GM12878 (cell line): ENCODE results near the gene ZBTB22. TPM values are rescaled to one million over a fixed set of nuclear protein-coding genes. Genes with fewer than 3 reads are reported as not detected.
"Not testable (repeated sequence)": the region's sequence is repeated elsewhere in the genome, so short reads cannot be mapped to it uniquely, and the experiment has no call there.

Experiments used
- ATAC-seq: fragments of 200-7000 bp; cut with Tn5 transposase; 3 replicates; pipeline ENCODE4 v1.9.1; 2020; ENCODE audit warnings: mild to moderate bottlenecking, moderate library complexity
- BruUV-seq: library from RNA; stranded (reverse); fragments of 400-500 nt; replicated peaks from 2 replicates; lab custom pipeline; 2021; lab: Mats Ljungman, UMichigan
- CTCF ChIA-PET: fragments of 300-600 bp; sonication (Branson Sonifier 250); formaldehyde crosslinking; extraction: SDS; loops from one replicate; lab custom pipeline; 2021; ENCODE audit warnings: inconsistent platforms; lab: Yijun Ruan, JAX
- POLR2A ChIA-PET: fragments of 350-600 bp; formaldehyde crosslinking; extraction: SDS; loops from one replicate; lab custom pipeline; 2021; ENCODE audit warnings: inconsistent platforms; lab: Charles Lee
- RAD21 ChIA-PET: fragments of 300-600 bp; sonication (Branson Sonifier 250); formaldehyde crosslinking; loops from one replicate; lab custom pipeline; 2023; ENCODE audit warnings: antibody characterized with exemption; ENCODE audit not compliant: unreplicated experiment; lab: Charles Lee
- SMC1A ChIA-PET: fragments of 300-600 bp; sonication (Branson Sonifier 250); formaldehyde crosslinking; loops from one replicate; lab custom pipeline; 2023; ENCODE audit not compliant: unreplicated experiment, uncharacterized antibody; lab: Charles Lee
- DNase-seq: peaks from one replicate; pipeline ENCODE4 v3.0.0-alpha.2; 2011; ENCODE audit warnings: low read depth, low spot score
- FAIRE-seq: peaks from 3 replicates; lab custom pipeline; 2011; peaks lifted over from hg19 to GRCh38; lab: Jason Lieb, UNC
- H2AFZ ChIP-seq: 2 replicates; pipeline ENCODE4 v1.6.0; 2011; ENCODE audit warnings: low read depth, low read length, control low read depth; ENCODE audit not compliant: control insufficient read depth
- H3K27ac ChIP-seq: 2 replicates; pipeline ENCODE4 v1.5.1; 2011; ENCODE audit warnings: control low read depth; ENCODE audit not compliant: control insufficient read depth, insufficient read depth
- H3K27me3 ChIP-seq, 2 experiments: replicated peaks in 1 of 2; 2 replicates each; pipeline versions ENCODE4 v1.6.0 to v1.6.1; 2011; ENCODE audit warnings: low read length in 1 of 2; ENCODE audit not compliant: control insufficient read depth in 2 of 2, insufficient read depth in 2 of 2
- H3K36me3 ChIP-seq, 2 experiments: 2 replicates each; pipeline ENCODE4 v1.5.1; 2011; ENCODE audit warnings: low read length in 1 of 2; ENCODE audit not compliant: control insufficient read depth in 2 of 2, insufficient read depth in 2 of 2
- H3K4me1 ChIP-seq: 2 replicates; pipeline ENCODE4 v1.6.1; 2011; ENCODE audit warnings: mild to moderate bottlenecking, low read length, moderate library complexity, mixed read lengths; ENCODE audit not compliant: control insufficient read depth, insufficient read depth
- H3K4me2 ChIP-seq: 2 replicates; pipeline ENCODE4 v1.6.0; 2011; ENCODE audit warnings: control low read depth; ENCODE audit not compliant: control insufficient read depth, insufficient read depth
- H3K4me3 ChIP-seq: fragments of 200-600 bp; sonication (generic); 2 replicates; pipeline ENCODE4 v1.5.1; 2016
- H3K79me2 ChIP-seq: 2 replicates; pipeline ENCODE4 v1.6.0; 2011; ENCODE audit warnings: low read length; ENCODE audit not compliant: control insufficient read depth, insufficient read depth
- H3K9ac ChIP-seq: 2 replicates; pipeline ENCODE4 v1.8.0; 2011; ENCODE audit warnings: low read length, control low read depth, mixed read lengths; ENCODE audit not compliant: control insufficient read depth, insufficient read depth
- H3K9me3 ChIP-seq: replicated peaks from 3 replicates; pipeline ENCODE4 v1.5.1; 2011; ENCODE audit warnings: mild to moderate bottlenecking, low read length; ENCODE audit not compliant: control insufficient read depth, insufficient read depth
- H4K20me1 ChIP-seq: 2 replicates; pipeline ENCODE4 v1.6.0; 2011; ENCODE audit not compliant: control insufficient read depth, insufficient read depth
- ATF7 ChIP-seq: fragments of 450-650 bp; IDR thresholded peaks from 2 replicates; pipeline ENCODE4 v1.6.1; 2016; ENCODE audit warnings: low read depth, mild to moderate bottlenecking
- BHLHE40 ChIP-seq, 2 experiments: fragments of 450-650 bp in 1 of 2; IDR thresholded peaks; 2 replicates each; pipeline ENCODE4 v1.6.1; 2011 to 2017; ENCODE audit warnings: low read depth in 2 of 2, borderline replicate concordance in 1 of 2, improper control_type of control experiment in 1 of 2, low read length in 1 of 2, mild to moderate bottlenecking in 1 of 2
- CBX5 ChIP-seq: sonication (generic); IDR thresholded peaks from 2 replicates; pipeline ENCODE4 v1.6.1; 2016; ENCODE audit warnings: low read depth, moderate library complexity, mild to moderate bottlenecking, inconsistent platforms
- CHD2 ChIP-seq: IDR thresholded peaks from 2 replicates; pipeline ENCODE4 v1.6.1; 2011; ENCODE audit warnings: low read depth, low read length, improper control_type of control experiment, borderline replicate concordance
- CREB1 ChIP-seq: IDR thresholded peaks from 2 replicates; pipeline ENCODE4 v1.6.1; 2012; ENCODE audit warnings: low read depth, mild to moderate bottlenecking, inconsistent platforms
- EP300 ChIP-seq, 2 experiments: fragments of 150-350 bp in 1 of 2; IDR thresholded peaks; 2 replicates each; pipeline ENCODE4 v1.6.1; 2011 to 2012; ENCODE audit warnings: low read depth in 2 of 2, low read length in 2 of 2, borderline replicate concordance in 1 of 2, improper control_type of control experiment in 1 of 2, inconsistent platforms in 1 of 2; ENCODE audit not compliant: control insufficient read depth in 1 of 2
- ETV6 ChIP-seq, 2 experiments: fragments of 450-650 bp in 1 of 2; IDR thresholded peaks in 1 of 2; conservative IDR thresholded peaks in 1 of 2; 2 replicates each; pipeline ENCODE4 v1.6.1; 2014; ENCODE audit warnings: antibody characterized with exemption in 1 of 2, borderline replicate concordance in 1 of 2, low read depth in 1 of 2, mild to moderate bottlenecking in 1 of 2, moderate library complexity in 1 of 2
- GABPA ChIP-seq: IDR thresholded peaks from 2 replicates; pipeline ENCODE4 v1.6.1; 2014; ENCODE audit warnings: antibody characterized with exemption, low read depth, mild to moderate bottlenecking, inconsistent platforms
- GATAD2B ChIP-seq: fragments of 450-650 bp; conservative IDR thresholded peaks from 2 replicates; pipeline ENCODE4 v1.6.1; 2017; ENCODE audit warnings: low read depth, mild to moderate bottlenecking, moderate library complexity
- HDAC6 ChIP-seq: fragments of 200-600 bp; sonication (generic); IDR thresholded peaks from one replicate; pipeline ENCODE4 v1.8.0; 2017; ENCODE audit warnings: antibody characterized with exemption; ENCODE audit not compliant: unreplicated experiment
- IRF4 ChIP-seq: IDR thresholded peaks from 2 replicates; pipeline ENCODE4 v1.6.1; 2011; ENCODE audit warnings: low read depth, low read length
- MEF2A ChIP-seq: IDR thresholded peaks from 2 replicates; pipeline ENCODE4 v1.6.1; 2011; ENCODE audit warnings: low read depth, mild to moderate bottlenecking, low read length, moderate library complexity; ENCODE audit not compliant: insufficient read depth
- NFIC ChIP-seq: IDR thresholded peaks from 2 replicates; pipeline ENCODE4 v1.6.1; 2012; ENCODE audit warnings: low read depth, mild to moderate bottlenecking, inconsistent platforms, low read length, moderate library complexity
- NFXL1 ChIP-seq: fragments of 450-650 bp; IDR thresholded peaks from 2 replicates; pipeline ENCODE4 v1.6.1; 2017; ENCODE audit warnings: antibody characterized with exemption, mild to moderate bottlenecking, borderline replicate concordance
- NFYB ChIP-seq: IDR thresholded peaks from 2 replicates; pipeline ENCODE4 v1.6.1; 2011; ENCODE audit warnings: low read depth, mild to moderate bottlenecking, low read length, improper control_type of control experiment, moderate library complexity; ENCODE audit not compliant: insufficient read depth
- PKNOX1 ChIP-seq: fragments of 450-650 bp; IDR thresholded peaks from 2 replicates; pipeline ENCODE4 v1.6.1; 2016; ENCODE audit warnings: mild to moderate bottlenecking
- PML ChIP-seq: IDR thresholded peaks from 2 replicates; pipeline ENCODE4 v1.6.1; 2012; ENCODE audit warnings: low read length, inconsistent platforms
- POLR2AphosphoS2 ChIP-seq: IDR thresholded peaks from 2 replicates; pipeline ENCODE4 v1.6.1; 2011; ENCODE audit warnings: low read depth, mild to moderate bottlenecking, low read length, improper control_type of control experiment, moderate library complexity
- SUPT20H ChIP-seq: IDR thresholded peaks from 2 replicates; pipeline ENCODE4 v1.6.1; 2011; ENCODE audit warnings: low read depth, mild to moderate bottlenecking, low read length, moderate library complexity, borderline replicate concordance; ENCODE audit not compliant: control insufficient read depth
- ZNF217 ChIP-seq: fragments of 450-650 bp; IDR thresholded peaks from 2 replicates; pipeline ENCODE4 v1.6.1; 2017; ENCODE audit warnings: antibody characterized with exemption, mild to moderate bottlenecking
- WGBS: methylation state at CpG from one replicate; pipeline ENCODE4 v1.1.6; 2016; ENCODE audit warnings: low lambda C conversion rate; ENCODE audit not compliant: insufficient replicate concordance, insufficient coverage; ENCODE audit errors: missing lambda C conversion rate; 5-methylcytosine and 5-hydroxymethylcytosine counted together
- in situ Hi-C: fragments of 300-500 bp; cut with MboI; formaldehyde crosslinking; loops from 9 replicates; pipeline ENCODE4 v1.14.3; 2018; ENCODE audit warnings: mixed read lengths
- intact Hi-C: fragments of 100-400 bp; cut with micrococcal nuclease; formaldehyde crosslinking; loops from one replicate; pipeline ENCODE4 v1.14.2; 2022; ENCODE audit not compliant: unreplicated experiment
- polyA plus RNA-seq, 11 experiments: library from polyadenylated mRNA; depleted of rRNA in 4 of 11; unstranded in 6 of 11; stranded (reverse) in 5 of 11; fragments of >200 nt; fragmentation: Nextera tagmentation in 4 of 11; fragmentation: Illumina TruSeq in 1 of 11; extraction: Ambion mirVana in 4 of 11; extraction: Trizol in 1 of 11; gene quantifications; 1 replicate in 1 of 11; 2 replicates in 10 of 11; pipeline versions ENCODE4 v1.2.1 to v1.2.3, GENCODE V29; 2011 to 2016; ENCODE audit warnings: inconsistent platforms in 2 of 11, missing spikeins in 2 of 11, low read depth in 1 of 11
- total RNA-seq, 4 experiments: library from RNA; depleted of rRNA in 3 of 4; stranded (reverse); fragments of >200 nt in 3 of 4; fragmentation: Illumina TruSeq in 1 of 4; extraction: Trizol in 1 of 4; gene quantifications; 2 replicates each; pipeline versions ENCODE4 v1.2.1 to v1.2.3, GENCODE V29; 2013 to 2021

Gene ZBTB22
- total and polyA plus RNA-seq, 10 of the 15 experiments (the other 5 are each of a cell fraction or from before 2014, with no cell fraction given): 0.11 to 9.9 (median 4.8) TPM

GRCh38 chr6:33276581-33276863, 41.0 kb downstream of the ZBTB22 start:
- CTCF ChIA-PET: interaction anchor here (0.9 to 3.9 kb wide), 9 partner anchors 12 to 149 kb away, joined by 3 to 30 read pairs (median 7); partner anchors contain the start of genes PFDN6, RGL2, WDR46 and ZBTB22
- peak; percentile 47 for FAIRE-seq

GRCh38 chr6:33275795-33276580, 41.6 kb downstream of the ZBTB22 start:
- H3K9me3 ChIP-seq, ATAC-seq, FAIRE-seq, H3K27me3 ChIP-seq, H2AFZ ChIP-seq, DNase-seq, BruUV-seq, in situ Hi-C loops, H4K20me1 ChIP-seq: not testable (repeated sequence)
- H3K4me1 ChIP-seq: peaks cover 22% of the 10 kb centered on the region
- 17% methylated on average over 16 of the region's 16 CpGs for WGBS
- CTCF ChIA-PET: interaction anchor here (0.9 to 3.9 kb wide), 7 partner anchors 12 to 149 kb away, joined by 3 to 30 read pairs (median 7); partner anchors contain the start of genes PFDN6, RGL2, WDR46 and ZBTB22
- peak overlapping the region; percentile 86 for H3K27ac ChIP-seq
- peak overlapping the region; percentile 88 for H3K9ac ChIP-seq
- peak overlapping the region; percentile 83 for H3K4me2 ChIP-seq
- H3K79me2 ChIP-seq: peaks cover 62% of the 10 kb centered on the region
- POLR2A ChIA-PET: interaction anchor here (0.5 to 3.9 kb wide), 5 partner anchors 13 to 151 kb away, joined by 5 to 38 read pairs (median 10); partner anchors contain the start of genes PFDN6 and WDR46
- intact Hi-C loops: loop anchor here (2.0 to 5.0 kb wide), 2 partner anchors 69 to 116 kb away; partner anchors contain the start of gene KIFC1
- H3K36me3 ChIP-seq: peaks cover 22 to 25% of the 10 kb centered on the region in 2 experiments
- RAD21 ChIA-PET: interaction anchor here (1.3 kb wide), 1 partner anchor 119 kb away, joined by 3 read pairs; no protein-coding TSS in a partner anchor
- SMC1A ChIA-PET: interaction anchor here (1.3 to 3.6 kb wide), 3 partner anchors 8 to 35 kb away, joined by 4 to 25 read pairs (median 5); partner anchors contain the start of genes PFDN6 and WDR46
- H3K4me3 ChIP-seq: peak overlapping the region; percentile 87

More at GRCh38 chr6:33276581-33276863, 41.0 kb downstream of the ZBTB22 start:
- Histone ChIP-seq H3K79me2 (peaks cover 57% of the 10 kb centered on the region), H3K4me1 (peaks cover 22% of the 10 kb centered on the region), H3K27ac (peak overlapping the region; percentile 86), H3K36me3 (peaks cover 22 to 25% of the 10 kb centered on the region in 2 experiments), H3K9me3 (no peaks in the 10 kb centered on the region), H3K9ac (peak overlapping the region; percentile 88), H3K27me3 (no peaks in the 10 kb centered on the region), H4K20me1 (peaks cover 6% of the 10 kb centered on the region), H3K4me2 (peak overlapping the region; percentile 83), H3K4me3 (peak overlapping the region; percentile 87), H2AFZ (no peak overlapping the region)
- no TSS peak for BruUV-seq
- ChIA-PET RAD21 (interaction anchor here (1.3 to 2.4 kb wide), 6 partner anchors 23 to 149 kb away, joined by 3 to 14 read pairs (median 10); partner anchors contain the start of genes RGL2 and ZBTB22), POLR2A (interaction anchor here (0.5 to 3.9 kb wide), 5 partner anchors 13 to 121 kb away, joined by 5 to 38 read pairs (median 13); partner anchors contain the start of genes PFDN6, TAPBP and WDR46), SMC1A (interaction anchor here (1.2 to 3.6 kb wide), 5 partner anchors 8 to 154 kb away, joined by 3 to 25 read pairs (median 5); partner anchors contain the start of genes PFDN6 and WDR46)
- no peak for TF ChIP-seq GATAD2B
- no peak for TF ChIP-seq NFXL1
- TF ChIP-seq GABPA: no peak
- no peak for TF ChIP-seq IRF4
- no peak for TF ChIP-seq MEF2A
- TF ChIP-seq SUPT20H: no peak
- TF ChIP-seq NFIC: no peak
- TF ChIP-seq BHLHE40 (IDR thresholded peaks at IDR 0.05; ENCODE audit: borderline replicate concordance in 1 of 2, low read depth in 2 of 2, low read length in 1 of 2): no peak
- no peak for TF ChIP-seq PKNOX1
- no peak for TF ChIP-seq ZNF217
- TF ChIP-seq ETV6 (conservative IDR thresholded peaks at IDR 0.05 in 1 of 2, IDR thresholded peaks at IDR 0.05 in 1 of 2; ENCODE audit: borderline replicate concordance in 1 of 2, low read depth in 1 of 2): no peak
- TF ChIP-seq CREB1: no peak
- TF ChIP-seq PML: no peak
- no peak for TF ChIP-seq EP300 (IDR thresholded peaks at IDR 0.05; ENCODE audit: borderline replicate concordance in 1 of 2, control insufficient read depth in 1 of 2, low read depth in 2 of 2, low read length in 2 of 2)
- no peak for TF ChIP-seq POLR2AphosphoS2
- no peak for TF ChIP-seq NFYB
- no peak for TF ChIP-seq CBX5
- no peak for TF ChIP-seq HDAC6
- no peak for TF ChIP-seq CHD2
- TF ChIP-seq ATF7: no peak
- peak; percentile 1 for ATAC-seq
- DNase-seq: no peak
- in situ Hi-C loops: no loop called here
- intact Hi-C loops: loop anchor here (2.0 to 5.0 kb wide), 2 partner anchors 68 to 116 kb away; partner anchors contain the start of gene KIFC1
